Measurements from ENCODE around the gene OR10C1.

DNA sequence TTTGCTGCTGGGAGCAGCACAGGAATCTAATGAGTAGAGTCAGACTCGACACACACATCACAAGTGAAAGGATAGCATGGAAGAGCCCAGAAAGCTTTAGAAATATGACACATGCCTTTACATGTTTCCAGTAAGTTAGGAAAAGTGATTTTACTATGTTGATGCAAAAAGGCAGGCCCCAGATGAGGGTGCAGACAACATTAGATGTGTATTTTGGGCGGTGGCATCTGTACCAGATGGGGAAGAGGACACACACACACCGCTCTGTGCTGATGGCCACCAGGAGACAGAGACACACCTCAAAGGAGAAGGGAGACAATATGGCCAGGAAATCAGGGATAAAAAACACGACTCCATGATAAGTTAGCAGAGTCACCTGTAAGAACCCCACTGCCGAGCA, 48.0 kb downstream of the OR10C1 start:
- TF ChIP-seq, protein P1, sequence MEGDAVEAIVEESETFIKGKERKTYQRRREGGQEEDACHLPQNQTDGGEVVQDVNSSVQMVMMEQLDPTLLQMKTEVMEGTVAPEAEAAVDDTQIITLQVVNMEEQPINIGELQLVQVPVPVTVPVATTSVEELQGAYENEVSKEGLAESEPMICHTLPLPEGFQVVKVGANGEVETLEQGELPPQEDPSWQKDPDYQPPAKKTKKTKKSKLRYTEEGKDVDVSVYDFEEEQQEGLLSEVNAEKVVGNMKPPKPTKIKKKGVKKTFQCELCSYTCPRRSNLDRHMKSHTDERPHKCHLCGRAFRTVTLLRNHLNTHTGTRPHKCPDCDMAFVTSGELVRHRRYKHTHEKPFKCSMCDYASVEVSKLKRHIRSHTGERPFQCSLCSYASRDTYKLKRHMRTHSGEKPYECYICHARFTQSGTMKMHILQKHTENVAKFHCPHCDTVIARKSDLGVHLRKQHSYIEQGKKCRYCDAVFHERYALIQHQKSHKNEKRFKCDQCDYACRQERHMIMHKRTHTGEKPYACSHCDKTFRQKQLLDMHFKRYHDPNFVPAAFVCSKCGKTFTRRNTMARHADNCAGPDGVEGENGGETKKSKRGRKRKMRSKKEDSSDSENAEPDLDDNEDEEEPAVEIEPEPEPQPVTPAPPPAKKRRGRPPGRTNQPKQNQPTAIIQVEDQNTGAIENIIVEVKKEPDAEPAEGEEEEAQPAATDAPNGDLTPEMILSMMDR (IDR thresholded peaks at IDR 0.05; ENCODE audit: low read length) = no peak
- TF ChIP-seq EZH2 (IDR thresholded peaks at IDR 0.05; ENCODE audit: borderline replicate concordance, low read length) = no peak
